ENCODE data around the gene TVP23C.

TVP23C gene

GRCh38 chr17:15452746-15453145 is 110.5 kb downstream of the TVP23C start:
- H3K27ac ChIP-seq, result no peak overlapping the region
- TF ChIP-seq CTCF (conservative IDR thresholded peaks at IDR 0.05), result no peak

Data from VCaP (cell line).